HG02943 (cell line): ENCODE results near the gene TTLL12.

Experiments used
- ATAC-seq: cut with Tn5 transposase; IDR thresholded peaks from one replicate; pipeline ENCODE4 v1.9.1; 2021; ENCODE audit warnings: mild to moderate bottlenecking, low read depth, moderate library complexity; ENCODE audit not compliant: unreplicated experiment

TTLL12 gene

DNA sequence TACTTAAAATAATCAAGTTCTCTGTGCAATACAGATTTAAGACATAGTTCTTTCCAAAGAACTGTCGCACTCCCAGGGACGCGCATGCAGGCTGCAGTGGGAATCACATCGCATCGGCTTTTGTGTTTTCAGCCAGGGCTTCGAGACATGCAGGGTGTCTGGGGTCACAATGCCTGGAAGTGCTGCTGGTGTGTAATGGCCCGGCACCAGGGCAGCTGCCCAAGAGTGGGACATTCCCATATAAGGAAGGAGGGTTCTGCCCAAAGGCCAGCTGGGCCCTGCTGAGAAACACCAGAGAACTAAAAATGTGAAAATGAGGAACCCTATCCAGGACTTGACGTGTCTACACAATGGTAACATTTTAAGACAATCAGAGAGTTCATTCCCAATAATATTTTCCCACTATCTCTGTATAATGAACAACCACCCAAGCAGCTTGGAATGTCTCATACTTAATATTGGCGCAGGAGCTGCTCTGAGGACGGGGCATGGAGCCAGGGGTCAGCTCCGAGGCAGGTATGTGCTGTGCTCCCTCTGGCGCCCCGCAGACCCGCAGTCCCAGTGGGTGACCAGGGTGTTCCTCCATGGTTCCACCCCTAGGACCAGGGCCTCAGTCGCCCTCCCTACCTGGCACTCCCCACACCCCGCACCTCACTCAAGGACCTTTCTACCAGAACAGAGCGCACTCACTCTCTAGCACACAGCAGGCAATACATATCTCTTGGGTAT is 55.0 kb downstream of the TTLL12 start:
- ATAC-seq = no peak

DNA sequence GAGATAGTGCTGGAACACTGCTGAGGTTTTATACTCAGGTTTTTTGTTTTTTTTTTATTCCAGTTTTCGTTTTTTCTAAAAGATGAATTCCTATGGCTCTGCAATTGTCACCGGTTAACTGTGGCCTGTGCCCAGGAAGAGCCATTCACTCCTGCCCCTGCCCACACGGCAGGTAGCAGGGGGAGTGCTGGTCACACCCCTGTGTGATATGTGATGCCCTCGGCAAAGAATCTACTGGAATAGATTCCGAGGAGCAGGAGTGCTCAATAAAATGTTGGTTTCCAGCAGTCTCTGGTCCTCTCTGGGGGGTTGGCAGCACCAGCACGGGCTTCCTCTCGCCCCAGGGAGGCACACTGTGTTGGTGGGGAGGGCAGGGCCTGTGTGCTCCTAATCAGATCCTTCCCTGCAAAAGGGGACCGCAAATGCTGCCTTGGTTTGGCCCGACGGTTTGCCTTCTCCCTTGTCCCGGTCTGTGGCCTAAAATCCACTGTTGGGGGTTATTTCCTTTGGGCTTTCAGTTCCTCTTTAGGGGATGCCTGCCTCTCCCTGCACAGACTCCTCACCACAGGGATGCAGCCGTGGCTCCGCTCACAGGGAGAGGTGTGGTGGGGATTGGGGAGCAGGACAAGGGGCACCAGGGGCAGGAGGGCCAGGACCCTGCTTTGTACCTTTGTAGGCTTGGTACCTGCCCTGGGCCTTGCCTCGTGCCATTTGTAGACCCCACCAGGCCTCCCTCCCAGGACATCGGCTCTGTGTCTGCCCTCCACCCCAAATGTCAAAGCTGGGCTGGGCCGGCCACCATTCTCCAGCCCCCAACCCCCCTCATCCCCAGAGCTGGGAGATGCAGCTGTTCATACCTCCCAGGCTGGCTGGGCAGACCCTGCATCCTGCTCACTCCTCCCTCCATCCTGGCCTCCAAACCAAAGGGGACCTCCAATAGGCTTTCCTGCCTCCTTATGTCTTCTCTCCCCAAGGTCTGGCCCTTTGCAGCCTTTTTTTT is 57.2 kb downstream of the TTLL12 start:
- ATAC-seq = no peak

DNA sequence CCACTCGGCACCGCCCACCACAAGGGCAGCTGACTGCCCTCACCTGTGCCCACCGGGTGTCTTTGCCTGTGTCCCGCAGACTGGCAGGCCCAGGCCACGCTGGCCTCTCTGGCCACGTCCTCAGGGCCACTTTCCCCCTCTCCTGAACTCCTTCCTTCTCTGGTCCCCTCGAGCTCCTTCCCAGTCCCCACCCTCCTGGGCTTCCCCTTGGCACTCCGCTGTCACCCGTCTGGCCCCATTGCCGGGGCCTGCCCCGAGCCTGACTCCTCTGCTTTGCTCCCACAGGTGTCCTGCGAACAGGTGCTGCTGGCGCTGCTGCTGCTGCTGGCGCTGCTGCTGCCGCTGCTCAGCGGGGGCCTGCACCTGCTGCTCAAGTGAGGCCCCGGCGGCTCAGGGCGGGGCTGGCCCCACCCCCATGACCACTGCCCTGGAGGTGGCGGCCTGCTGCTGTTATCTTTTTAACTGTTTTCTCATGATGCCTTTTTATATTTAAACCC is 58.0 kb downstream of the TTLL12 start:
- ATAC-seq = no peak

DNA sequence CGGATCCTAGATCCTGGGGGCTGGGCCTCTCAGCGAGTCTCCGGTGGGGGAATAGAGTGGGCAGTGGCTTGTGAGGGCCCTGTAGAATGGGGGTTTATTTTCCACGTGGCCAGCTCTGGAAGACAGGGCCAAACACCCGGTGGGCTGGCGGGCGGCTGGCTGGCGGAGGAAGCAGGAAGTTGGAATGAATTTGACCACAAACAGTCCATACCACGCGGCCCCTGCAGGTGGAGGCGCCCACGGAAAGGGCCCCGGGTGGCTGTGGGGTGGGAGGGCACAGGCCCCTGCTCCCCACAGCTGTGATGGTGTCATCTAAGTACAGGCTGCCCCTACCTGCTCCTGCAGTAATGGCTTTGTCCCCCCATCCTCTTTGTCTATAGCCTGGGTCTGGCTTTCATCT is 58.8 kb downstream of the TTLL12 start:
- no peak for ATAC-seq

DNA sequence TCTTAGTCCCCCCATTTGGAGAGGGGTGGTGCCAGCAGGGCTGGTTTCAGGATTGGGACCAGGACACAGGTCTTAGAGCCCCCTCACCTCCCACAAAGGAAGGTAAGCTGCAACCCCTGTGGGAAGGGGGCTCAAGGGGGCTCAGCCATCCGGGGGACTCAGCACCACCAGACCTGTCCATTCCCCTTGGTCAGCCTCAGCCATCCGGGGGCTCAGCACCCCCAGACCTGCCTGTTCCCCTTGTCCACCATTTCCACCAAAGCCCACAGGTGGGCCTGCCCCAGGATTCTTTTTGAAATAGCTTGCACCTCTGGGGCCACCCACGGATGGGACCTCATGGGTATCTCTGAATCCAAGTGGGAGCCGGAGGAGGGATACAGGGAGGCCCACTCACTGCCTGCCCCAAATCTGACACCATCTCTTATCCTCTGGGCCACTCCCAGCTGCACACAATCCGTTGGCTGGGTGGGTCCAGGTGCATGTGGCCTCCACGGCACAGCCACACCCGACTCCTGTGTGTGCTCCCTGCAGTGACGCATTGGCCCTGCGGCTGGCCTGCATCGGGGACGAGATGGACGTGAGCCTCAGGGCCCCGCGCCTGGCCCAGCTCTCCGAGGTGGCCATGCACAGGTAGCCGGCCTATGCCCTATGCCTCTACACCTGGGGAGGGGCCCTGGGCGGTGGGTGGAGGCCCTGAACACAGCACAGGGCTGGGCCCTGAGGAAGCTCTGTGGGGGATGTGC is 59.6 kb downstream of the TTLL12 start:
- no peak for ATAC-seq

DNA sequence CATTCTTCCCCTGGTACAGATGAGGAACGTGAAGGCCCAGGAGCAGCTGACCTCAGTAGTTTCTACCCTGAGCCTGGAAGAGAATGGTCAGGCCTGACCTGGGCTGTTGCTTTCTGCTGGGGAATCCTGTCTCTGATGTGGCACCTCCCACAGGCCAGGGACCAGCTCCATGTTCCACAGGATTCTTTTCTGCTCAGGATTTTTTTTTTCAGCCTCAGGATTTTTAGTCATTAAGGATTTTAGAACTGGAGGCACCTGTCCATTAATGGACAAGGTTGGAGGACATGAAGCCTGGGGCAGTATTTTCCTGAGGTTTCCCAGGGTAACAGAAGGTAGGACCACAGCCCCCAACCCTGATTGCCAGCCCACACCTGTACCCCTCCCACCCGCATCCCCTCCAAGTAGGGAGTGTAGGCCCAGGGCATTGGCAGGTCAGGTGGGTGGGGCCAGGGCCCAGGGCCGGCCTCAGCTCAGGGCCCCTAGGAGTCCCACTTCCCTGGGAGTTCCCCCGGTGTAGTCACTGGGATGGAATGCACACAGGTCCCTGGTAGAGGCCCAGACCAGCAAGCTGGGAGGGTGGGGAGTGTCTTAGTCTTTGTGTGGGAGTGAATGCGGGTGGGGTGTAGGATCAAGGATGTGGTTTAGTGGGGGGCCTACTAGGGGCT is 60.3 kb downstream of the TTLL12 start:
- no peak for ATAC-seq

DNA sequence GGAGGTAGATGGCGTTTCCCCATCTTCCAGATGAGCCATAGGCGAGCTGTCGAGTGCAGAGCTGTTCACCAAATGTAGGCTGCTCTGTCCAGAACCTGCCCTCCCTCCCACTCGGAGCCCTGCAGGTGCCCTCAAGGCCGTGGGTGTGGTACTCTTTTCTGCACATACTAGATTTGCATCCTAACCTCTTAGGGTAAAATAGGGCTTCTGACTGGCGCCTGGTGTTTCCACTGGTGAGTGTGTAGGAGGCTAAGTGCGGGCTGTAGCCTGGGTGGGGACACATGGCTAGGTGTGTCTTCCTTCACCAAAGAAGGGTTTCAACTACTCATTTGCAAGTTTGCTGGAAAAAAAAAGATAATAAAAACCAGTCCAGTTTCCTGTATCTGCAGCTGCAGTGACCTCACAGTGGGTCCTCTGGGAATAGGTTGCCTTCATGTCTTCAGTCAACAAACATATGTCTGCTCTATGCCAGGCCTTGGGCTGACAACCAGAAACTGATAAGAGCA is 67.9 kb downstream of the TTLL12 start:
- peak; percentile 59 for ATAC-seq

DNA sequence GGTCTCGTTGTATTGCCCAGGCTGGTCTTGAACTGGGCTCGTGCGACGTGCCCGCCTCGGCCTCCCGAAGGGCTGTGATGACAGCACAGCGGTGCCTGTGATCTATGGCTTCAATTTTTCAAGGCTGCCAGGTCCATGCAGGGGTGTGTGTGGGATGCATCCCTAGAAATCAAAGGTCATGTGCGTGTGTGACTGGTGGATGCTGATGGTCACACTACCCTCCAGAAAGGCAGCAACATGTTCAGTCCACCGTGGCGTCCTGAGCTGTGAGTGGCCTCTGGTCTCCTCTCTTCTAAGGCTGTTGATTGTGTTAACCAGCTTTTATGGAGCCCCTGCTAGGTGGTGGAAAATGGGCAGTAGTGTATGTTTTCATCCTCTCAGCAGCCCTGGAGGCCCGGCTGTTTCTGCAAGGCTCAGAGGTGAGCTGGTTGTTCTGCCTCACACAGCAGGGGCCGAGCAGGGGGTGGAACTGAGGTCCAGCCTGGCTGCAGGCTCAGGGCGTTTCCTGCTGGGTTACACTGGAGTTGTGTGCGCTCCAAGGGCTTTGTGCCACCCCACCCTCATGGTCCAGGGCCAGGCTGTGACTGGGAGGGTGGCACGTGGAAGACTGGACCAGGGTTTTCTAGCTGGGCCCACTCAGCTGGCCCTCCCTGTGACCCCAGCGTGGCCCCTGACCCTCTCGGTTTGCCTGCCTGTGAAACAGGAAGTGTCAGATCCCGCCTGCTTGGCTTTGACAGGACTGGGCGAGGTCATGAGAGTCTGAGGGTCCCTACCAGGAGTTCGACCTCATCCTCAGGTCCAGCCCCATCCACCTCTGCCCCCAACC is 68.7 kb downstream of the TTLL12 start:
- no peak for ATAC-seq

DNA sequence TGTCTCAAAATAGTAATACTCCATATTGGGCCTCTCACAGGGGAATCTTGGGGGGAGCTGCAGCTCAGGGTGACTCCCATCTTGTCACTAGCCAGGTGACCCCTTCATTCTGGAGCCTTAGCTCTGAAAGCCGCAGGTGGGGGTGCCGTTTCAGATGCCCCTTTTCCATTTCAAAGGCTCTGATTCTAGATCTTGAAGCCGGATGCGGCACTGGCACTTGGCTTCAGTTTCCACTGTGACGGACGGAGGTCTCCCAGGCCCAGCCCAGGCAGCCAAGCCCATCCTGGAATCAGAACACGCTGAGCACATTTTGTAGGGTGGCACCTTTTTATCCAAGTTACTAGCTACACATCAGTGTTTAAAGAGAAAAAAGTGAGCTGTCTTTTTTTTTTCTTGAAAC is 70.0 kb downstream of the TTLL12 start:
- ATAC-seq = no peak
